T-helper 17 cell (primary cell): ENCODE results near the gene GPSM1. TPM values are rescaled to one million over a fixed set of nuclear protein-coding genes. Genes with fewer than 3 reads are reported as not detected.
A peak's percentile ranks its signal among the peaks of the same experiment; 100 is the strongest.

ENCODE experiments used
- ATAC-seq: fragments of 150-1000 bp; cut with Tn5 transposase; 2 replicates; pipeline ENCODE4 v1.10.0; 2021; ENCODE audit warnings: mild to moderate bottlenecking, moderate library complexity
- DNase-seq, 3 donors: peaks; one replicate each; pipeline versions ENCODE4 v3.0.0 to v3.0.0-alpha.2; 2020 to 2021
- H3K9me3 ChIP-seq: one replicate; pipeline ENCODE4 v1.7.0; 2013; ENCODE audit warnings: low read length, mild to moderate bottlenecking; ENCODE audit not compliant: control insufficient read depth, poor library complexity, severe bottlenecking
- H3K27ac Mint-ChIP-seq: one replicate; pipeline ENCODE4 v1.8.0; 2022; ENCODE audit warnings: mild to moderate bottlenecking, moderate library complexity, mixed read lengths
- H3K27me3 Mint-ChIP-seq: one replicate; pipeline ENCODE4 v1.8.0; 2022; ENCODE audit warnings: mixed read lengths
- H3K36me3 Mint-ChIP-seq: one replicate; pipeline ENCODE4 v1.8.0; 2022; ENCODE audit warnings: low read depth, mixed read lengths
- H3K4me1 Mint-ChIP-seq: one replicate; pipeline ENCODE4 v1.8.0; 2022; ENCODE audit warnings: mild to moderate bottlenecking, mixed read lengths
- H3K4me3 Mint-ChIP-seq: one replicate; pipeline ENCODE4 v1.8.0; 2022; ENCODE audit warnings: mild to moderate bottlenecking, moderate library complexity, mixed read lengths
- total RNA-seq, 4 donors: library from RNA in 2 of 4; stranded (reverse) in 2 of 4; gene quantifications; one replicate each; pipeline ENCODE4 v1.2.3 and lab custom pipeline; 2022 to 2026

The GPSM1 gene
- total RNA-seq, 2 donors from 2014 or later, result 7.4 to 10.8 TPM

DNA sequence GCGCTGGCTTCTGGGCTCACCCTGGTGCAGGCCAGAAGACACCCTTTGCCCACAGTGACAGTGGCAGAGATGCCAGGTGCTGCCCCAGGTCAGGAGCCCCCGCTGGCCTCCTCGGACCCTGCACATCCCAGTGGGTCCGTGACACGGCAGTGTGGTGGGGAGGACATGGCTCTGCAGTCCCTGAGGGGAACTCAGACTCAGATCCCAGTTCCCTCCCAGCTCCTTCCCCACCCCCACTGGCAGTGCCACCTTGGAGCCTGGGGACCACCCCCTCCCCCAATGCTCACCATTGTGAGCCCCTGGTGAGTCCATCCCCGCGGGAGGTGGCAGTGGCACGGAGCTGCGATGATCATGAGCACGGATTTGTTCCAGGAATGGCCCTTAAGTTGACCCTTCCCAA lies 22.9 kb upstream of the GPSM1 start:
- no peak for DNase-seq
- no peaks in the 10 kb centered on the region for H3K27me3 Mint-ChIP-seq

DNA sequence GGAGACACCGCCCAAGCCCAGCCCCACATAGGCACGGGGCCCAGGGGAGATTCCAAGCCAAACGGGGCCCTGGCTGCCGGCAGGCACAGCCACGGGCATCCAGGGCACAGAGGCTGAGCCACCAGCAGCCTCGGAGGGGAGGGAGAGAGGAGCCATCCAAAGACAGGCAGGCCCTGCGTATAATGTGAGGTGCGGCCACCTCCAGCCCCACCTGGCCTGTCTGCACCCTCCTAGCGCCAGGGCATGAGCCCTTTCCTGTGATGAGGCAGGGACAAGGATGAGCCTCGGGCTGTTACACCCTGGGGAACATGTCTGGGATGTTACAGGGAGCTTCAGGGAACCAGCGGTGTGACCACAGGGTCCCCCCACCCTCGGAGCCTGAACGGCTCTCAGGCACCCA lies 22.4 kb upstream of the GPSM1 start:
- Mint-ChIP-seq H3K4me1 (peaks cover 4% of the 10 kb centered on the region), H3K27ac (no peak overlapping the region), H3K4me3 (no peak overlapping the region), H3K27me3 (no peaks in the 10 kb centered on the region), H3K36me3 (no peaks in the 10 kb centered on the region)
- ATAC-seq (no peak), DNase-seq (no peak)
- no peaks in the 10 kb centered on the region for H3K9me3 ChIP-seq

More for the DNA sequence above, 22.9 kb upstream of the GPSM1 start:
- H3K36me3 Mint-ChIP-seq, result no peaks in the 10 kb centered on the region
- H3K4me3 Mint-ChIP-seq, result no peak overlapping the region
- H3K27ac Mint-ChIP-seq, result no peak overlapping the region
- no peak for ATAC-seq
- H3K4me1 Mint-ChIP-seq, result peaks cover 4% of the 10 kb centered on the region
- no peaks in the 10 kb centered on the region for H3K9me3 ChIP-seq

GRCh38 chr9:136305804-136306203 lies 21.5 kb upstream of the GPSM1 start:
- no peak for ATAC-seq
- peaks cover 4% of the 10 kb centered on the region for H3K4me1 Mint-ChIP-seq
- no peaks in the 10 kb centered on the region for H3K9me3 ChIP-seq
- no peaks in the 10 kb centered on the region for H3K27me3 Mint-ChIP-seq
- no peak overlapping the region for H3K4me3 Mint-ChIP-seq
- H3K27ac Mint-ChIP-seq, result no peak overlapping the region
- H3K36me3 Mint-ChIP-seq, result no peaks in the 10 kb centered on the region
- DNase-seq, result no peak

GRCh38 chr9:136306211-136307208 lies 20.8 kb upstream of the GPSM1 start:
- H3K27ac Mint-ChIP-seq, result no peak overlapping the region
- no peaks in the 10 kb centered on the region for H3K9me3 ChIP-seq
- H3K4me3 Mint-ChIP-seq, result no peak overlapping the region
- ATAC-seq (peak; percentile 43), DNase-seq (no peak)
- H3K27me3 Mint-ChIP-seq, result no peaks in the 10 kb centered on the region
- H3K4me1 Mint-ChIP-seq, result peaks cover 4% of the 10 kb centered on the region
- no peaks in the 10 kb centered on the region for H3K36me3 Mint-ChIP-seq

DNA sequence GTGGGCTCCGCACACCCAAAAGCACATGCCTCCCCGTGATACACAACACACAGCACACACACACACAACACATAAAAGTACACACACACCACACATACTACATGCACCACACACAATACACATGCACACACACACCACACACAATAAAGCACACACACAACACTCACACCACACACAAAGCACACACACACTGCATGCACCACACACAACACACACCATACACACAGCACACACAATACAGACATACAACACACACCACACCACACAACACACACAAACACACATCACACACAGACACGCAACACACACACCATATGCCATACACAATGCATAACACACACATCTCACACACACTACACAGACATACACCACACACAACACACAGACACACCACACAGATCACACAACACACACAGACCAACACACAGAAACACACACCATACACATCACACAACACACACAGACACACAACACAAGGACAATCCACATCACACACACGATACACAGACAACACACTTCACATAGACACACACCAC lies 20.1 kb upstream of the GPSM1 start:
- Mint-ChIP-seq H3K27ac (no peak overlapping the region), H3K36me3 (no peaks in the 10 kb centered on the region), H3K27me3 (no peaks in the 10 kb centered on the region)

DNA sequence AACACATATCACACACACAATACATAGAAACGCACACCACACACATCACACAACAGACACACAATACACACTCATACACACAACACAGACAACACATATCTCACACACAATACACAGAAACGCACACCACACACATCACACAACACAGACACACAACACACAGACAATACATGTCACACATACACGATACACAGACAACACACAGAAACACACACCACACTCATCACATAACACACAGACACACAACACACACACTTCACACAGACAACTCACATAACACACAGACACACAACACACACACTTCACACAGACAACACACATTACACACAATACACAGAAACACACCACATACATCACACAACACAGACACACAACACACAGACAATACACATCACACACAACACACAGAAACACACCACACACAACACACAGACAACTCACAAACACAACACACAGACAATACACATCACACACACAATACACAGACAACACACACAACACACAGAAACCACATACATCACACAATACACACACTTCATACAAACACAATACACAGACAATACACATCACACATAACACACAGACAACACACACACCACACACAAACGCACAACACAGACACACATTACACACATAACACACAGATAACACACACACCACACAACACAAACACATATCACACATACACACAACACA lies 19.2 kb upstream of the GPSM1 start:
- no peak overlapping the region for H3K27ac Mint-ChIP-seq
- H3K9me3 ChIP-seq, result no peaks in the 10 kb centered on the region
- ATAC-seq, result no peak
- H3K4me3 Mint-ChIP-seq, result no peak overlapping the region
- DNase-seq, result no peak
- no peaks in the 10 kb centered on the region for H3K27me3 Mint-ChIP-seq
- H3K36me3 Mint-ChIP-seq, result no peaks in the 10 kb centered on the region
- peaks cover 4% of the 10 kb centered on the region for H3K4me1 Mint-ChIP-seq

More for the DNA sequence above, 20.1 kb upstream of the GPSM1 start:
- peaks cover 4% of the 10 kb centered on the region for H3K4me1 Mint-ChIP-seq
- no peaks in the 10 kb centered on the region for H3K9me3 ChIP-seq
- no peak for DNase-seq
- ATAC-seq, result no peak
- H3K4me3 Mint-ChIP-seq, result no peak overlapping the region

- H3K36me3 Mint-ChIP-seq, result no peaks in the 10 kb centered on the region
- H3K27me3 Mint-ChIP-seq, result no peaks in the 10 kb centered on the region
- no peak for DNase-seq
- no peak for ATAC-seq
- H3K27ac Mint-ChIP-seq, result no peak overlapping the region
- H3K9me3 ChIP-seq, result no peaks in the 10 kb centered on the region
- peaks cover 4% of the 10 kb centered on the region for H3K4me1 Mint-ChIP-seq
- H3K4me3 Mint-ChIP-seq, result no peak overlapping the region
Observed at GRCh38 chr9:136308702-136309053, 18.7 kb upstream of the GPSM1 start.

DNA sequence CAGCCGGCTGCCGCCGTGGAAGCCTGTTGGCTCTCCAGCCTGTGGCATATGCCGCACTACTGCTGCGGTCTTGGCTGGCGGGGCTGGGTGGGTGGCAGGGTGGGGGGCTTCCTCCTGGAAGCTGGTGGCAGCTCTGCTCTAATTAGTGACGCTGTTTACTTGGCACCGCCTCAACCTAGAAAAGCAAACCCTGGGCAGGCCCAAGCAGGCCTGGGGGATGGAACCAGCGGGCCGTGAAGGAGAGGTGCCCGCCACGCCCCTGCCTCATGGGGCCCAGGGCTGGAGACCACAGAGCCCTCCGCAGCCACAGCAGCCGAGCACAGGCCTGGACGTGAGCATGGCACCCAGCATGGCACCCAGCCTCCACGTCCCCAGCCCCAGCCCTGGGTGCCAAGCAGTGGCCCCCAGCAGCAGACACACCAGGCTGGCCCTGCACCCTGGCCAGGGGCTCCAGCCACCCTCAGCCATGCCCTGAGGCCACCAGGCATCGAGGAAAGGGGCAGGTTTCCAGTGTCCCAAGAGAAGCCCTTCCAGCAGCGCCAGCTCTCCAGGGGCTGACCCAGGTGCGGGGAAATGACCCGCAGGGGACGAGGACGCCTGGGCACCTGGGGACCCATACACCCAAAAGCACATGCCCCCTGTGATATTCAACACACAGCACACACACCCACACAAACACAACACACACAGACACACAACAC lies 18.1 kb upstream of the GPSM1 start:
- H3K9me3 ChIP-seq, result no peaks in the 10 kb centered on the region
- peak; percentile 22 for ATAC-seq
- DNase-seq, result no peak
- Mint-ChIP-seq H3K4me3 (no peak overlapping the region), H3K36me3 (no peaks in the 10 kb centered on the region), H3K27ac (no peak overlapping the region), H3K27me3 (no peaks in the 10 kb centered on the region), H3K4me1 (peaks cover 4% of the 10 kb centered on the region)

- Mint-ChIP-seq H3K27ac (no peak overlapping the region), H3K4me1 (peaks cover 4% of the 10 kb centered on the region), H3K27me3 (no peaks in the 10 kb centered on the region), H3K4me3 (no peak overlapping the region), H3K36me3 (no peaks in the 10 kb centered on the region)
- no peaks in the 10 kb centered on the region for H3K9me3 ChIP-seq
- no peak for ATAC-seq
- DNase-seq, result no peak
Observed at GRCh38 chr9:136309806-136310220, 17.5 kb upstream of the GPSM1 start.

GRCh38 chr9:136310273-136311030 lies 16.9 kb upstream of the GPSM1 start:
- DNase-seq (no peak), ATAC-seq (no peak)
- Mint-ChIP-seq H3K4me1 (peaks cover 4% of the 10 kb centered on the region), H3K27me3 (no peaks in the 10 kb centered on the region), H3K36me3 (no peaks in the 10 kb centered on the region), H3K27ac (no peak overlapping the region), H3K4me3 (no peak overlapping the region)
- no peaks in the 10 kb centered on the region for H3K9me3 ChIP-seq

DNA sequence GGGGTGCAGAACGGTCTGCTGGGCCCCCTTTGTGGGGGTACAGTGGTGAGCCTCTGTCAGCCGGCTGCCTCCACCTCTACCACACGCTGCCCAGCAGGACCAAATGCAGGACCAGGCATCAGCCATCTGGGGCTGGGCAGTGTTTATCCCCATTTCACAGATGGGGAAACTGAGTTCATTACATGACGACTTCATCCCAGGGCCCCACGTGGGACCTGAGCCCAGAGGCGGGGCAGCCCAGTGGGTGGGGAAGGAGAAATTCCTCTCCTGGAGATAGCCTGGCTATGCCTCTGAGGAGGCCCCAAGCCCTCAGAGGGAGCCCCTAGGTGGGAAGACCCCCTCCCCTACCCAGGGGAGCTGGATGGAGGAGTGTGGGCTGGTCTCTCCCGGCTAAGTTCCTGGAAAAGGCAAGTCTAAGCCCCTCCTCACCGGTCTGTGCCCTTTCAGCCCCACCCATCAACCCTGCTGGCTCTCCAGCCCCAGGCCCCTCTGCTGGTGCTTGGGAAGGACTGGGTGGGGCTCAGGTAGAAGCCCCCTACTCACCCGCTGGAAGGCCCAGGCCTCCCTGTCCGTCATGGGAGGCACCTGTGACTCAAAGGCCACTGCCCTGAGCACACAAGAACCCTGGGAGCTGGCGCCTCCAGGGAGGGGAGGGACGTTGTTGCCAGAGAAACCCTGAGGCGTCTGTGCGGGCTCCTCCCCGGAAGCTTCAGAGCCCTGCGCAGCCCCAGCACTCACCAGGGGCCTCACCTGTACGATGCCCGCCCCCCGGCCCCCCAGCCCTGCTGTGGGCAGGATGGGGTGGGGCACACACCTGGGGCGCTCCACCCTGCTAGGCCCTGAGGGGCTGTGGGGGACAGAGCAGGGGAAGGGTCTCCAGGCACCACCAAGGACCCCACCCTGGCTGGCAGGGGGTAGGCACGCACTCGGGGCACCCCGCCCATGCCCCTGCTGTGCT lies 16.0 kb upstream of the GPSM1 start:
- H3K9me3 ChIP-seq, result no peaks in the 10 kb centered on the region
- H3K4me1 Mint-ChIP-seq, result peaks cover 2% of the 10 kb centered on the region
- H3K36me3 Mint-ChIP-seq, result no peaks in the 10 kb centered on the region
- ATAC-seq (peak; percentile 60), DNase-seq (no peak)
- H3K4me3 Mint-ChIP-seq, result no peak overlapping the region
- H3K27ac Mint-ChIP-seq, result no peak overlapping the region
- no peaks in the 10 kb centered on the region for H3K27me3 Mint-ChIP-seq

DNA sequence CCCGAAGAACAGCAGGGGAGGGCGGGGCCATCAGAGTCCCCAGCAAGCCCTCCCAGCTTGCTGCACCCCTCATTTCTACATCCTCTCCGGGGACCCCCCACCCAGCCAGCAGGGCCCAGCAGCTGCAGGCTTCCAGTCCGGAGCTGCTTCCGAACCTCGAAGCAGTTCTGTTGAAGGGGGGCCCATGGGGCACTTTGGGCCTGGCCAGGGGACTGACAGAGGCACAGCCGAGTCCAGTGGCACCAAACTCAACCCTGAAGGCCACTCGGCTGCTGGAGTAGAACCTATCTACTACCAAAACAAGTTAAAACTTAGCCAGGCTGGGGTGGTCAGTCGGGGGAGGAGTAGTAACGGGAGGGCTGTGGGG lies 15.3 kb upstream of the GPSM1 start:
- no peaks in the 10 kb centered on the region for H3K4me1 Mint-ChIP-seq
- DNase-seq (no peak), ATAC-seq (no peak)
- no peak overlapping the region for H3K4me3 Mint-ChIP-seq
- H3K9me3 ChIP-seq, result no peaks in the 10 kb centered on the region
- H3K36me3 Mint-ChIP-seq, result no peaks in the 10 kb centered on the region
- H3K27ac Mint-ChIP-seq, result no peak overlapping the region
- H3K27me3 Mint-ChIP-seq, result no peaks in the 10 kb centered on the region
